OCI-LY1 (cell line): Measurements from ENCODE around the gene IDI1.

ENCODE experiments used
- H2AFZ ChIP-seq: fragments of 200-600 bp; sonication (generic), shearing (Covaris generic); 2 replicates; pipeline ENCODE4 v1.6.0; 2014; ENCODE audit warnings: antibody characterized with exemption, mild to moderate bottlenecking, low read length
- H3F3A ChIP-seq: fragments of 200-600 bp; sonication (generic), shearing (Covaris generic); 2 replicates; pipeline ENCODE4 v1.6.0; 2014; ENCODE audit warnings: mild to moderate bottlenecking, antibody characterized with exemption, low read length, moderate library complexity; ENCODE audit not compliant: insufficient read depth
- H3K27ac ChIP-seq: fragments of 200-600 bp; sonication (generic); 2 replicates; pipeline ENCODE4 v1.5.1; 2014; ENCODE audit warnings: low read length, mixed run types, mild to moderate bottlenecking, low read depth; ENCODE audit not compliant: poor library complexity, severe bottlenecking
- H3K27me3 ChIP-seq: fragments of 200-600 bp; sonication (generic); 2 replicates; pipeline ENCODE4 v1.6.0; 2014; ENCODE audit warnings: antibody characterized with exemption, mild to moderate bottlenecking, low read length, moderate library complexity; ENCODE audit not compliant: insufficient read depth
- H3K36me3 ChIP-seq: fragments of 200-600 bp; sonication (generic); 2 replicates; pipeline ENCODE4 v1.6.1; 2014; ENCODE audit warnings: mild to moderate bottlenecking, antibody characterized with exemption, low read length, moderate library complexity, mixed read lengths; ENCODE audit not compliant: insufficient read depth
- H3K4me1 ChIP-seq: fragments of 200-600 bp; sonication (generic); 2 replicates; pipeline ENCODE4 v1.5.1; 2014; ENCODE audit warnings: mild to moderate bottlenecking, low read length, moderate library complexity; ENCODE audit not compliant: insufficient read depth, severe bottlenecking
- H3K4me2 ChIP-seq: fragments of 200-600 bp; sonication (generic), shearing (Covaris generic); 2 replicates; pipeline ENCODE4 v1.6.1; 2014; ENCODE audit warnings: low read length
- H3K4me3 ChIP-seq: fragments of 200-600 bp; sonication (generic); 2 replicates; pipeline ENCODE4 v1.5.1; 2014; ENCODE audit warnings: low read length, low read depth, mild to moderate bottlenecking, mixed read lengths; ENCODE audit not compliant: poor library complexity, severe bottlenecking
- H3K79me2 ChIP-seq: fragments of 200-600 bp; shearing (Covaris generic); 2 replicates; pipeline ENCODE4 v1.6.1; 2016; ENCODE audit warnings: mixed run types, low read length, mixed read lengths; ENCODE audit not compliant: insufficient read depth
- H3K9ac ChIP-seq: fragments of 200-600 bp; sonication (generic), shearing (Covaris generic); 2 replicates; pipeline ENCODE4 v1.6.1; 2014; ENCODE audit warnings: mild to moderate bottlenecking, low read length, mixed read lengths
- H3K9me2 ChIP-seq: fragments of 200-600 bp; sonication (generic), shearing (Covaris generic); 2 replicates; pipeline ENCODE4 v1.6.1; 2014; ENCODE audit warnings: low read depth, mild to moderate bottlenecking, low read length, mixed read lengths
- H3K9me3 ChIP-seq: fragments of 200-600 bp; shearing (Covaris generic); 2 replicates; pipeline ENCODE4 v1.6.1; 2014; ENCODE audit warnings: low read length, mixed read lengths
- H4K20me1 ChIP-seq: fragments of 200-600 bp; sonication (generic), shearing (Covaris generic); 2 replicates; pipeline ENCODE4 v1.6.0; 2016; ENCODE audit warnings: mild to moderate bottlenecking, low read length; ENCODE audit not compliant: insufficient read depth
- CTCF ChIP-seq: fragments of 200-600 bp; sonication (generic), shearing (Covaris generic); IDR thresholded peaks from 2 replicates; pipeline ENCODE4 v1.5.1; 2017; ENCODE audit warnings: mild to moderate bottlenecking, antibody characterized with exemption, low read length, moderate library complexity, mixed read lengths
- EZH2 ChIP-seq: fragments of 200-600 bp; sonication (generic), shearing (Covaris generic); IDR thresholded peaks from 2 replicates; pipeline ENCODE4 v1.8.0; 2017; ENCODE audit warnings: borderline replicate concordance, mixed run types, mild to moderate bottlenecking, antibody characterized with exemption, low read length, moderate library complexity, mixed read lengths

Gene IDI1

GRCh38 chr10:994836-995558 is 53.9 kb downstream of the IDI1 start:
- Histone ChIP-seq H3K9ac (no peak overlapping the region), H3K27ac (no peak overlapping the region), H3F3A (no peaks in the 10 kb centered on the region), H3K27me3 (no peaks in the 10 kb centered on the region), H3K9me2 (no peaks in the 10 kb centered on the region), H3K79me2 (peaks cover 30% of the 10 kb centered on the region), H3K4me1 (peaks cover 10% of the 10 kb centered on the region), H3K4me2 (no peak overlapping the region), H2AFZ (no peak overlapping the region), H3K9me3 (no peaks in the 10 kb centered on the region), H3K36me3 (peaks cover 93% of the 10 kb centered on the region), H3K4me3 (no peak overlapping the region), H4K20me1 (no peaks in the 10 kb centered on the region)
- TF ChIP-seq CTCF: no peak
- TF ChIP-seq EZH2: no peak

GRCh38 chr10:992871-993270 is 56.0 kb downstream of the IDI1 start:
- no peaks in the 10 kb centered on the region for H4K20me1 ChIP-seq
- H3K27me3 ChIP-seq: no peaks in the 10 kb centered on the region
- no peak overlapping the region for H3K4me3 ChIP-seq
- H3F3A ChIP-seq: no peaks in the 10 kb centered on the region
- H2AFZ ChIP-seq: no peak overlapping the region
- peaks cover 47% of the 10 kb centered on the region for H3K79me2 ChIP-seq
- H3K4me2 ChIP-seq: no peak overlapping the region
- no peak for TF ChIP-seq EZH2
- no peak for TF ChIP-seq CTCF
- H3K36me3 ChIP-seq: peaks cover 76% of the 10 kb centered on the region
- no peak overlapping the region for H3K9ac ChIP-seq
- H3K4me1 ChIP-seq: peaks cover 20% of the 10 kb centered on the region
- H3K27ac ChIP-seq: no peak overlapping the region
- no peaks in the 10 kb centered on the region for H3K9me3 ChIP-seq
- no peaks in the 10 kb centered on the region for H3K9me2 ChIP-seq

- Histone ChIP-seq H4K20me1 (no peaks in the 10 kb centered on the region), H3K4me2 (no peak overlapping the region), H3K9me2 (no peaks in the 10 kb centered on the region), H3K4me3 (no peak overlapping the region), H2AFZ (no peak overlapping the region), H3K9ac (no peak overlapping the region), H3K27ac (no peak overlapping the region), H3K79me2 (peaks cover 47% of the 10 kb centered on the region), H3F3A (no peaks in the 10 kb centered on the region), H3K9me3 (no peaks in the 10 kb centered on the region), H3K27me3 (no peaks in the 10 kb centered on the region), H3K4me1 (peaks cover 22% of the 10 kb centered on the region), H3K36me3 (peaks cover 72% of the 10 kb centered on the region)
- no peak for TF ChIP-seq EZH2
- no peak for TF ChIP-seq CTCF
Observed at GRCh38 chr10:992467-992866, 56.5 kb downstream of the IDI1 start.
